HG03045 (cell line): Measurements from ENCODE around the gene PARP1.
A peak's percentile ranks its signal among the peaks of the same experiment; 100 is the strongest.
"Not testable (repeated sequence)": the region's sequence is repeated elsewhere in the genome, so short reads cannot be mapped to it uniquely, and the experiment has no call there.

ENCODE experiments used
- ATAC-seq: cut with Tn5 transposase; IDR thresholded peaks from one replicate; pipeline ENCODE4 v1.9.1; 2021; ENCODE audit warnings: mild to moderate bottlenecking, moderate library complexity; ENCODE audit not compliant: unreplicated experiment

Gene PARP1

DNA sequence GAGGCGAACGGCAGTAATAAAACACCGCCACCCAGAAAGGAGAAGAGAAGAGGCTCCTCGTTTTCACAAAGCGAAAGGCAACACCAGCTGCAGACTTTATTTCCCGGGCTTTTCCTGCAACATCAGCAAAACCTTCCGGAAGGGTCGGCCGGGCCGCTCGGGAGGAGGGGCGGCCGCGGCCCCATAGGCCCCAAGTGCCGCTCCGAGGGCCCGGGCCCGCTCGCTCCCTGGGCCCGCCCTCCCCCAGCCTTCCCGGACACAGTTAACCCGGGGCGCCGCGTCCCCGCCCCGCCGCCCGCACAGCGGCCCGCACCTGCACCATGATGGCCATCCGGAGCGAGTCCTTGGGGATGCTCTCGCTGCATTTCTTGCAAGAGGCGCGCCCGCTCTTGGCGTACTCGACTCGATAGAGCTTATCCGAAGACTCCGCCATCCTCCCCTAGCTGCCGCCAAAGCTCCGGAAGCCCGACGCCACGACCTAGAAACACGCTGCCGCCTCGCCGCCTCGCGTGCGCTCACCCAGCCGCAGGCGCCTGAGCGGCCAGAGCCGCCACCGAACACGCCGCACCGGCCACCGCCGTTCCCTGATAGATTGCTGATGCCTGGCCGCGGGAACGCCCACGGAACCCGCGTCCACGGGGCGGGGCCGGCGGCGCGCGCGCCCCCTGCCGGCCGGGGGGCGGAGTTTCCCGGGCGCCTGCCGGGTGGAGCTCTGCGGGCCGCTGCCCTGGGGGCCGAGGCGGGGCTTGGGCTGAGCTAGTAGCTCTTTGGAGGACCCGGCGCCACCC is at the start of gene PARP1:
TSS of gene PARP1 (minus strand) at position 597 of the 788 bp plus-strand sequence. CDS start at position 433, 164 bp downstream.
- ATAC-seq: peak; percentile 84

GRCh38 chr1:226457307-226457712 is 49.4 kb upstream of the PARP1 start:
- no peak for ATAC-seq

DNA sequence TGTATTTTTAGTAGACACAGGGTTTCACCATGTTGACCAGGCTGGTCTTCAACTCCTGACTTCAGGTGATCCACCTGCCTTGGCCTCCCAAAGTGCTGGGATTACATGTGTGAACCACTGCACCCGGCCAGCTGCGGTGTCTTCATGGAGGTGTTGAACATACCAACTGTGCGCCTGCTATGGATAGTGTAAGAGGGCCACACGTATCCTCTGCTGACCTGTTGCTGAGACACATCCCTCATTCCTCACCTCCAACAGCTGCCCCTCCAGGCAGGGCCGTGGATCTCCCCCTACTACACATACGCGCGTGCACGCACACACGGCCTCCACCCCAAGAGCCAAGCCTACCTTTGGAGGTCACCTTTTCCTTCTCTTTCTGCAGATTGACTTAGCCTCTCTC is 48.0 kb upstream of the PARP1 start:
- no peak for ATAC-seq

DNA sequence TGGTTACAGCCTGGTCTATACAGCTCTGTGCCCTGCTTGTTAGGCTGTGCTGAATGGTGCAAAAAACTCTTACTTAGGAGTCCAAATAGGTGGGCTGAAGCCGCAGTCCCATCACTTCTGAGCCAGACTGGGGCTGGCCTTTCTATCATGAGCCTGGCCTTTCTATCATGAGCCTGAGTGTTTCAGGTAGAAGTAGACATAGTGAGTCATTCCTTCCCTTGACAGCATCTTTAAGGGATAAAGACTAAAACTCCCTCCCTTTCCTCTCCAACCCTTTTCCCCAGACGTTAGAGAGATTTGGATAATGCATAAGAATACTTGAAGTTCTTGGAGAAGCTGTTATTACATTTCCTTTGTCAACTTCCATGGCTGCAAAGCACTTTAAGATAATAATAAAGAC is 46.5 kb upstream of the PARP1 start:
- ATAC-seq: no peak

GRCh38 chr1:226453015-226453704 is 45.3 kb upstream of the PARP1 start:
- ATAC-seq: no peak

DNA sequence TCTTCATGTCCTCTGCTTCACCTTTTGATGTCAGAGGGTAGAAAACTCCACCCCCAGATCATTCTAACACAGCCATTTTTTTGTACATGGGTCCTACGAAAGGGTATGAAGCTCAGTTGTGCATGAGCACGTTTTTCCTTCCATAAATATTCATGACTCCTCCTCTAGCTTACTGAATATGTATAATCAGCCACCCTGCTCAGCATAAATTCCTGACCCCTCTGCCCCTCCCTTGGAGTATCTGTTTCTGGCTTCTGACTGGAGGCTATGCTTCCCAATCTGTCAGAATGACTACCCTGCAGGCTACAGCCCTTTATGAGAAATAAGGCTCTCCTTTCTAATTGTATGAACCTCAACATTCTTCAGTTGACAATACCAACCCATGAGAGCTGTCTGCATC is 42.8 kb upstream of the PARP1 start:
- no peak for ATAC-seq

GRCh38 chr1:226449823-226450222 is 41.9 kb upstream of the PARP1 start:
- ATAC-seq: no peak

DNA sequence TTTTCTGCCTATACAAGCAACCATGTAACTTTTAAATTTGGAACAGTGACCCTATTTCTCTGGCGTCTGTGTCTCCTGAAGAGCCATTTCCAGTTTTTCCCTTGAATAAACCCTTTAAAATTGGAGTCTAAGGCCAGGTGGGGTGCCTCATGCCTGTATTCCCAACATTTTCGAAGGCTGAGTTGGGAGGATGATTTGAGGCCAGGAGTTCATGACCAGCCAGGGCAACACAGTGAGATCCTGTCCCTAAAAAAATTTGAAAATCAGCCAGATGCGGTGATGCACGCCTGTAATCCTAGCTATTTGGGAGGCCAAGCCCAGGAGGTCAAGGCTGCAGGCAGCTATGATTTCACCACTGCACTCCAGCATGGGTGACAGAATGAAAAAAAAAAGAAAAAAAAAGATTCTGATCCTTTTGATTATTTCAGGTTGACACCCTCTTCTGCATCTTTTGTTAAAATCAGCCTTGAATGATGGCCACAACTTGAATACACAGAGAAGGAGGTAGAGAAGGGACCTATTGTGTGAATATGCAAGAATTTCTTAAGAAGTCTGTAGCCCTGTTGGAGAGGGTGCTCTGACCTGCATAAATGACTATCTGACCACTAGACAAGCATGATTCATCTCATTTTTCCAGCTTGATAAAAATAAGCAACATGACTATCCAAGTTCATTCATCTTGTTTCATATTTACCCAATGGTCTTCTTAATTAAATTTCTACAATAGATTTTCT is 40.2 kb upstream of the PARP1 start:
- no peak for ATAC-seq

DNA sequence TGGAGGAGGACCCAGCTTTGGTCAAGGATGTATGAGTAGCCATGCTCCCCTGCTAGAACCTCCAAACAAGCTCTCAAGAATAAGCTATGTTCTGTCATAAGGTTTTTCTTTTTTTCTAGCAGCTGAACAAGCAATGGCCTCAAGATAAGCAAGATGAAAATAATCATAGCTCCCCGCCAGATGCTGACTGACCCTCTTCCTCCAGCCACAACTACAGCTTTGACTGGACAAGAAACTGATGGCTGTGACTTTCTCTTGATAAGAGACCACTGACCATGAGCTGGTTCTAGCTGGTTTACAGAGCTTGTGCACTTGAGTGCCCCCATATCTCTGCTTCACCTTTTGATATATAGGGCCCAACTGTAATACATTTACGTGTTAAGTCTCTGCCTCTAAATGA is 38.2 kb upstream of the PARP1 start:
- ATAC-seq: no peak

- peak; percentile 99 for ATAC-seq
Observed at GRCh38 chr1:226444901-226445300, 37.0 kb upstream of the PARP1 start.

DNA sequence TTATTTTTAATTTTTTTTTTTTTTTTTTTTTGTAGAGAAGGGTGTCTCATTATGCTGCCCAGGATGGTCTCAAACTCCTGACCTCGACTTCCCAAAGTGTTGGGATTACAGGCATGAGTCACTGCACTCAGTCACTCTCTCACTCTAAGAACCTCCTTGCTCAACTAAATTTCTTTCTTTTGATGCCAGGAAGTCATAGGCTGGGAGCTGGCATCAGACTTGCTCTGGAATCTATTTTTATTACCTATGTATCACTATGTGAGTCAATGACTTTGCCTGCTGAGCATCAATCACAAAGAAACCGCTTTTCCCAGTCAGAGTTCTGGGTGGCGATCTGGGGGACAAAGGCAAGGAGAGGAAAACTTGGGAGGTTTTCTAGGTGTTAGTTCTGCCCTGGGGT is 35.5 kb upstream of the PARP1 start:
- no peak for ATAC-seq

- no peak for ATAC-seq
Observed at GRCh38 chr1:226443033-226443432, 35.1 kb upstream of the PARP1 start.

DNA sequence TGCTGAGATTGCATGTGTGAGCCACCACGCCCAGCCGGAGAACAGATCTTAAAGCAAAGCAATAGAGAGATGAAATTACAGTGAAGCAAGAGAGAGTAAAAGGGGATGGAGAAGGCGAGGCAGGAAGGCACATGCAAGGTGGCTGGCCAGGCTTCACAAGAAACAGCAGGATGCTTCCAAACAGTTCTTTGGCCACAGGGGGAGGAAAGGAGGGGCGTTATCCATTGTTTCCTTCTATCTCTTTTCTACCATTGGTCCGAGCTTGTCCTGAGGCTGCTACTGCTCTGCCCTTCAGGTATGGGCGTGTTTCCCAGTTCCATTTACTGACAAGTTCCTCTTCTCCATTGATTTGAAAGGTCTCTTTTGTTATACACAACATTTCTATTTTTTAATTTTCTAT is 33.7 kb upstream of the PARP1 start:
- ATAC-seq: no peak

DNA sequence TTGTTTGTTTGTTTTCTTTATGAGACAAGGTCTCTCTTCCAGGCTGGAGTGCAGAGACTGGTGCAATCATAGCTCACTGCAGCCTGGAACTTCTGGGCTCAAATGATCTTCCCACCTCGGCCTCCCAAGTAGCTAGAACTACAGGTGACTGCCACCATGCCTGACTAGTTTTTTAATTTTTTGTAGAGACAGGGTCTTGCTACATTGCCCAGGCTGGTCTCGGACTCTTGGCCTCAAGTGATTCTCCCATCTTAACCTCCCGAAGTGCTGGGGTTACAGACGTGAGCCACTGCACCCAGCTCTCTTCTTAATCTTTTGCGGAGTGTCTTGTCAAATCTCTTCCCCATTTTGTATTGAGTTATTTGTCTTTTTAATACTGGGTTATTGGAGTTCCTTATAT is 32.6 kb upstream of the PARP1 start:
- ATAC-seq: no peak

DNA sequence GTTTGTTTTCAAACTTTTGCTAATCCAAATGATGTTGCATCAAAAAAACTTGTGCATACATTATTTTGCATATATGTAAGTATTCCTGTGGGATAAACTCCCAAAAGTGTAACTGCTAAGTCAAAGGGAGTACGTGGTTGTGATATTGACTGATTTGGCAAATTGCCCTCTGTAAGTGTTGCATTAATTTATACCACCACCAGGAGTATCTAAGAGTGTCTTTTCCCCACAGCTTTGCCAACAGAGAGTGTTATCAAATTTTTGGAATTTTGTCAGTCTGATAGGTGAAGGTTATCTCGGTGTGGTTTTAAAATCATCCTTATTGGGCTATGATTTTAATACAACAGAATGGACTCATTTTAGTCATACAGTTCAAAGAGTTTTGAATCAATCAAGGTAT is 30.1 kb upstream of the PARP1 start:
- ATAC-seq: no peak

GRCh38 chr1:226436855-226437491 is 29.1 kb upstream of the PARP1 start:
- ATAC-seq: no peak

- ATAC-seq: no peak
Observed at GRCh38 chr1:226436472-226436854, 28.6 kb upstream of the PARP1 start.

DNA sequence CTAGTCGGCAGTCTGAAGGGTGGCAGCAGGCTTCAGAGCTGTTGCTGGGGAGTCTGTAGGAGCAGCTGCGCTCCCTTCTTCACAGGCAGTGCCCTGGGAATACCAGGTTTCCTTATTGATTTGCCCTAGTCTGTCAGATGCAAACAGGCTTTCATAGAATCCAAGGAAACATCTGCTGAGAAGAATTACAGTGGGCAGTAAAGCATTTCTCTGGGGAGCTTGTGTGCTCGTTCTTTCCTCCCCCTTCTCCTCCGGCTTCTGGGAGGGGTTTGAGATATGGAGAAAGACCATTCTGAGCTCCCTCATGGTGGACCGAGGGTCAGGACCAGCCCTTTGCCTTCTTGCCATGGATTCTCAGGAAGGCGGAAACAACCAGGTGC is 25.4 kb upstream of the PARP1 start:
- ATAC-seq: no peak

GRCh38 chr1:226432586-226433340 is 24.9 kb upstream of the PARP1 start:
- no peak for ATAC-seq

DNA sequence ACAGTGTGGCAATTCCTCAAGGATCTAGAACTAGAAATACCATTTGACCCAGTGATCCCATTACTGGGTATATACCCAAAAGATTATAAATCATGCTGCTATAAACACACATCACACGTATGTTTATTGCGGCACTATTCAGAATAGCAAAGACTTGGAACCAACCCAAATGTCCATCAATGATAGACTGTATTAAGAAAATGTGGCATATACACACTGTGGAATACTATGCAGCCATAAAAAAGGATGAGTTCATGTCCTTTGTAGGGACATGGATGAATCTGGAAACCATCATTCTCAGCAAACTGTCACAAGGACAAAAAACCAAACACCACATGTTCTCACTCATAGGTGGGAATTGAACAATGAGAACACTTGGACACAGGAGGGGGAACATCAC is 24.0 kb upstream of the PARP1 start:
- ATAC-seq: not testable (repeated sequence)
